H9 (cell line): ENCODE results near the gene CHDH. TPM values are rescaled to one million over a fixed set of nuclear protein-coding genes. Genes with fewer than 3 reads are reported as not detected.

ENCODE experiments used
- DNase-seq: peaks from one replicate; pipeline ENCODE4 v3.0.0-alpha.2; 2017
- H2AFZ ChIP-seq: one replicate; pipeline ENCODE4 v1.6.1; 2013; ENCODE audit warnings: mild to moderate bottlenecking, low read length, control low read depth, moderate library complexity
- H2AK5ac ChIP-seq: 2 replicates; pipeline ENCODE4 v1.6.1; 2013; ENCODE audit warnings: low read length, control low read depth, mixed read lengths; ENCODE audit not compliant: insufficient read length
- H2BK120ac ChIP-seq: one replicate; pipeline ENCODE4 v1.6.1; 2013; ENCODE audit warnings: low read depth, mild to moderate bottlenecking, low read length, control low read depth, inconsistent platforms; ENCODE audit not compliant: poor library complexity, severe bottlenecking
- H2BK12ac ChIP-seq: 2 replicates; pipeline ENCODE4 v1.6.1; 2013; ENCODE audit warnings: low read length, control low read depth, mixed read lengths, low read depth; ENCODE audit not compliant: insufficient read length
- H2BK15ac ChIP-seq: 2 replicates; pipeline ENCODE4 v1.6.1; 2013; ENCODE audit warnings: low read depth, low read length, control low read depth
- H2BK20ac ChIP-seq: one replicate; pipeline ENCODE4 v1.6.1; 2013; ENCODE audit warnings: low read depth, mild to moderate bottlenecking, low read length, control low read depth, inconsistent platforms; ENCODE audit not compliant: poor library complexity, severe bottlenecking
- H2BK5ac ChIP-seq: 2 replicates; pipeline ENCODE4 v1.6.1; 2013; ENCODE audit warnings: low read length, control low read depth, mixed read lengths; ENCODE audit not compliant: insufficient read length
- H3K14ac ChIP-seq: 2 replicates; pipeline ENCODE4 v1.6.1; 2013; ENCODE audit warnings: low read length, control low read depth; ENCODE audit not compliant: insufficient read depth
- H3K18ac ChIP-seq: 2 replicates; pipeline ENCODE4 v1.6.1; 2013; ENCODE audit warnings: low read depth, mild to moderate bottlenecking, mixed read lengths, low read length, control low read depth; ENCODE audit not compliant: insufficient read length
- H3K23ac ChIP-seq: 2 replicates; pipeline ENCODE4 v1.6.1; 2013; ENCODE audit warnings: low read length, control low read depth, mixed read lengths, low read depth; ENCODE audit not compliant: insufficient read length
- H3K23me2 ChIP-seq: 2 replicates; pipeline ENCODE4 v1.6.1; 2013; ENCODE audit warnings: low read depth, mild to moderate bottlenecking, mixed read lengths, low read length, control low read depth; ENCODE audit not compliant: insufficient read length, poor library complexity, severe bottlenecking
- H3K27ac ChIP-seq: 2 replicates; pipeline ENCODE4 v1.5.1; 2013; ENCODE audit warnings: low read length, control low read depth, mixed read lengths, low read depth; ENCODE audit not compliant: insufficient read length
- H3K27me3 ChIP-seq: 2 replicates; pipeline ENCODE4 v1.6.1; 2013; ENCODE audit warnings: low read length, control low read depth, inconsistent platforms; ENCODE audit not compliant: insufficient read depth
- H3K4ac ChIP-seq: 2 replicates; pipeline ENCODE4 v1.6.1; 2013; ENCODE audit warnings: low read depth, mild to moderate bottlenecking, control low read depth, inconsistent platforms, low read length, moderate library complexity
- H3K4me1 ChIP-seq: 2 replicates; pipeline ENCODE4 v1.6.1; 2013; ENCODE audit warnings: low read length, control low read depth, inconsistent platforms; ENCODE audit not compliant: insufficient read depth
- H3K4me2 ChIP-seq: 2 replicates; pipeline ENCODE4 v1.6.1; 2013; ENCODE audit warnings: low read length, control low read depth, mixed read lengths; ENCODE audit not compliant: insufficient read length, insufficient read depth
- H3K56ac ChIP-seq: 2 replicates; pipeline ENCODE4 v1.6.1; 2013; ENCODE audit warnings: low read depth, mild to moderate bottlenecking, mixed read lengths, low read length, control low read depth; ENCODE audit not compliant: insufficient read length
- H3K79me1 ChIP-seq: 2 replicates; pipeline ENCODE4 v1.6.1; 2013; ENCODE audit warnings: low read depth, mild to moderate bottlenecking, moderate library complexity, low read length, control low read depth, inconsistent platforms; ENCODE audit not compliant: insufficient read depth, poor library complexity, severe bottlenecking
- H3K79me2 ChIP-seq: 2 replicates; pipeline ENCODE4 v1.6.1; 2013; ENCODE audit warnings: low read length, control low read depth, inconsistent platforms; ENCODE audit not compliant: insufficient read depth
- H3K9ac ChIP-seq: 2 replicates; pipeline ENCODE4 v1.6.1; 2013; ENCODE audit warnings: low read length, control low read depth, mixed read lengths; ENCODE audit not compliant: insufficient read length; ENCODE audit errors: extremely low read depth
- H3K9me3 ChIP-seq: one replicate; pipeline ENCODE4 v1.6.1; 2013; ENCODE audit warnings: low read depth, low read length, inconsistent platforms; ENCODE audit not compliant: control insufficient read depth
- H3T11ph ChIP-seq: one replicate; pipeline ENCODE4 v1.6.1; 2013; ENCODE audit warnings: mild to moderate bottlenecking, low read length, control low read depth, inconsistent platforms
- H4K20me1 ChIP-seq: one replicate; pipeline ENCODE4 v1.6.1; 2013; ENCODE audit not compliant: control insufficient read depth, insufficient read length, insufficient read depth
- H4K5ac ChIP-seq: 2 replicates; pipeline ENCODE4 v1.6.1; 2013; ENCODE audit warnings: low read depth, mild to moderate bottlenecking, mixed read lengths, low read length, control low read depth; ENCODE audit not compliant: insufficient read length
- H4K8ac ChIP-seq: replicated peaks from 2 replicates; pipeline ENCODE4 v1.6.1; 2013; ENCODE audit warnings: low read length, control low read depth, mixed read lengths, low read depth; ENCODE audit not compliant: insufficient read length
- H4K91ac ChIP-seq: 2 replicates; pipeline ENCODE4 v1.6.1; 2013; ENCODE audit warnings: low read depth, mild to moderate bottlenecking, moderate library complexity, mixed read lengths, low read length, control low read depth; ENCODE audit not compliant: insufficient read length
- H3K27ac Mint-ChIP-seq, 3 experiments: 2 replicates in 2 of 3; 3 replicates in 1 of 3; pipeline ENCODE4 v1.8.0; 2020 to 2021; ENCODE audit warnings: mixed read lengths in 3 of 3, mild to moderate bottlenecking in 1 of 3, moderate library complexity in 1 of 3
- H3K27me3 Mint-ChIP-seq: 2 replicates; pipeline ENCODE4 v1.8.0; 2021; ENCODE audit warnings: low read depth, mild to moderate bottlenecking, moderate library complexity, mixed read lengths
- H3K36me3 Mint-ChIP-seq, 3 experiments: 2 replicates in 2 of 3; 3 replicates in 1 of 3; pipeline ENCODE4 v1.8.0; 2020 to 2021; ENCODE audit warnings: low read depth in 3 of 3, mixed read lengths in 3 of 3; ENCODE audit not compliant: insufficient read depth in 1 of 3
- H3K4me1 Mint-ChIP-seq, 2 experiments: 2 replicates each; pipeline ENCODE4 v1.8.0; 2020; ENCODE audit warnings: mixed read lengths in 2 of 2
- H3K4me3 Mint-ChIP-seq, 2 experiments: 2 replicates in 1 of 2; 3 replicates in 1 of 2; pipeline ENCODE4 v1.8.0; 2020 to 2021; ENCODE audit warnings: mild to moderate bottlenecking in 2 of 2, mixed read lengths in 2 of 2, moderate library complexity in 1 of 2
- H3K9me3 Mint-ChIP-seq, 2 experiments: 2 replicates in 1 of 2; 3 replicates in 1 of 2; pipeline ENCODE4 v1.8.0; 2020; ENCODE audit warnings: mild to moderate bottlenecking in 2 of 2, mixed read lengths in 2 of 2, moderate library complexity in 1 of 2
- CTCF ChIP-seq: fragments of 200-600 bp; sonication (generic); conservative IDR thresholded peaks from 3 replicates; pipeline ENCODE4 v1.8.0; 2021; ENCODE audit warnings: antibody characterized with exemption, mild to moderate bottlenecking
- WGBS: extraction: QIAGEN DNeasy Blood & Tissue Kit; methylation state at CpG from one replicate; pipeline ENCODE4 v1.1.7; 2013; ENCODE audit warnings: missing lambda C conversion rate, low lambda C conversion rate, mixed read lengths; ENCODE audit not compliant: insufficient read length; ENCODE audit errors: extremely low coverage; 5-methylcytosine and 5-hydroxymethylcytosine counted together
- total RNA-seq: library from RNA; stranded (reverse); gene quantifications from 2 replicates; pipeline ENCODE4 v1.2.1, GENCODE V29; 2021

Gene CHDH
- total RNA-seq, 1 experiment from 2014 or later = 11.0 TPM

- H2BK5ac ChIP-seq = no peak overlapping the region
- Mint-ChIP-seq H3K27ac (no peak overlapping the region), H3K27me3 (no peaks in the 10 kb centered on the region), H3K4me1 (peaks cover 13 to 20% of the 10 kb centered on the region in 2 experiments), H3K9me3 (no peaks in the 10 kb centered on the region), H3K4me3 (no peak overlapping the region), H3K36me3 (no peaks in the 10 kb centered on the region)
- no peak overlapping the region for H2BK20ac ChIP-seq
- H3K4me2 ChIP-seq = no peak overlapping the region
- no peaks in the 10 kb centered on the region for H3K79me2 ChIP-seq
- H4K8ac ChIP-seq = no peak overlapping the region
- no peak overlapping the region for H2AK5ac ChIP-seq
- no peak overlapping the region for H3K18ac ChIP-seq
- H3K9me3 ChIP-seq = no peaks in the 10 kb centered on the region
- no peak overlapping the region for H3K56ac ChIP-seq
- no peak for TF ChIP-seq CTCF
- H3T11ph ChIP-seq = no peak overlapping the region
- no peak overlapping the region for H3K27ac ChIP-seq
- H3K4ac ChIP-seq = no peak overlapping the region
- no peak overlapping the region for H2BK120ac ChIP-seq
- H4K20me1 ChIP-seq = no peaks in the 10 kb centered on the region
- H3K9ac ChIP-seq = no peak overlapping the region
- no peak overlapping the region for H4K91ac ChIP-seq
- no peak for DNase-seq
- H2BK15ac ChIP-seq = no peak overlapping the region
- no peaks in the 10 kb centered on the region for H3K27me3 ChIP-seq
- no peak overlapping the region for H3K14ac ChIP-seq
- H3K4me1 ChIP-seq = no peaks in the 10 kb centered on the region
- H2AFZ ChIP-seq = no peak overlapping the region
- no peak overlapping the region for H4K5ac ChIP-seq
- no peaks in the 10 kb centered on the region for H3K23me2 ChIP-seq
- H3K23ac ChIP-seq = no peak overlapping the region
- H2BK12ac ChIP-seq = no peak overlapping the region
- WGBS = no CpG with 5 or more reads among the region's 16 CpGs
- H3K79me1 ChIP-seq = no peaks in the 10 kb centered on the region
Observed at GRCh38 chr3:53789459-53789858, 56.8 kb downstream of the CHDH start.
